ENCODE measurements around the gene CACHD1.

The CACHD1 gene

GRCh38 chr1:64478594-64479470 lies 8.9 kb downstream of the CACHD1 start:
- Histone ChIP-seq H3K79me1 (replicated peaks; ENCODE audit: low read length, poor library complexity, severe bottlenecking) (peaks cover 15% of the 10 kb centered on the region), H3K4me1 (ENCODE audit: control insufficient read depth, insufficient read depth, low read depth, low read length) (peaks cover 21% of the 10 kb centered on the region)
- WGBS = 97% methylated on average over 3 of the region's 3 CpGs

GRCh38 chr1:64479874-64480273 lies 9.9 kb downstream of the CACHD1 start:
- no peak overlapping the region for H3K4me3 ChIP-seq (ENCODE audit: insufficient read depth in 1 of 2, low read depth in 1 of 2, low read length in 2 of 2)
- peaks cover 16% of the 10 kb centered on the region for H3K4me1 ChIP-seq (ENCODE audit: control insufficient read depth, insufficient read depth, low read depth, low read length)
- no peak overlapping the region for H2BK120ac ChIP-seq (ENCODE audit: low read depth, low read length)
- no peak overlapping the region for H3K23ac ChIP-seq (ENCODE audit: low read length in 2 of 2)
- no peak overlapping the region for H4K91ac ChIP-seq (ENCODE audit: low read length)
- no peak overlapping the region for H3K9ac ChIP-seq (ENCODE audit: low read length)
- H2BK5ac ChIP-seq (ENCODE audit: low read depth, low read length, poor library complexity, severe bottlenecking) = no peak overlapping the region
- H3K36me3 ChIP-seq (ENCODE audit: control insufficient read depth in 1 of 2, insufficient read depth in 2 of 2, low read depth in 1 of 2, low read length in 2 of 2) = no peaks in the 10 kb centered on the region
- peak overlapping the region; percentile 97 for H2AK5ac ChIP-seq (ENCODE audit: low read length, severe bottlenecking)
- no peak overlapping the region for H3K4ac ChIP-seq (ENCODE audit: low read depth in 1 of 2, low read length in 2 of 2)
- H3K79me1 ChIP-seq (replicated peaks; ENCODE audit: low read length, poor library complexity, severe bottlenecking) = peaks cover 14% of the 10 kb centered on the region
- H3K14ac ChIP-seq (ENCODE audit: low read length in 2 of 2) = peak overlapping the region in 1 of 2 experiments; percentile 39
- peak overlapping the region; percentile 52 for H3K4me2 ChIP-seq (ENCODE audit: low read length, poor library complexity, severe bottlenecking)
- DNase-seq = no peak
- no peaks in the 10 kb centered on the region for H3K9me3 ChIP-seq (ENCODE audit: control insufficient read depth, low read length)
- peak overlapping the region in 1 of 2 experiments; percentile 46 for H3K18ac ChIP-seq (ENCODE audit: low read depth in 1 of 2, low read length in 2 of 2)
- no peaks in the 10 kb centered on the region for H3K27me3 ChIP-seq (ENCODE audit: control insufficient read depth in 1 of 2, insufficient read depth in 1 of 2, low read length in 2 of 2)
- peak overlapping the region; percentile 87 for H3K27ac ChIP-seq (ENCODE audit: low read length, poor library complexity, severe bottlenecking)
- H2BK15ac ChIP-seq (ENCODE audit: low read depth, poor library complexity, severe bottlenecking) = no peak overlapping the region
- WGBS = 87% methylated on average over 1 of the region's 1 CpG
- H2BK12ac ChIP-seq (ENCODE audit: low read length in 2 of 2) = no peak overlapping the region
- no peak overlapping the region for H2AFZ ChIP-seq (ENCODE audit: low read depth, low read length)
- H4K8ac ChIP-seq (ENCODE audit: low read length) = no peak overlapping the region

More at GRCh38 chr1:64478594-64479470, 8.9 kb downstream of the CACHD1 start:
- no peak overlapping the region for H3K27ac ChIP-seq (ENCODE audit: low read length, poor library complexity, severe bottlenecking)
- H2BK15ac ChIP-seq (ENCODE audit: low read depth, poor library complexity, severe bottlenecking) = no peak overlapping the region
- H3K36me3 ChIP-seq (ENCODE audit: control insufficient read depth in 1 of 2, insufficient read depth in 2 of 2, low read depth in 1 of 2, low read length in 2 of 2) = no peaks in the 10 kb centered on the region
- no peak overlapping the region for H2BK12ac ChIP-seq (ENCODE audit: low read length in 2 of 2)
- no peak overlapping the region for H2BK5ac ChIP-seq (ENCODE audit: low read depth, low read length, poor library complexity, severe bottlenecking)
- DNase-seq = no peak
- H2AFZ ChIP-seq (ENCODE audit: low read depth, low read length) = no peak overlapping the region
- no peak overlapping the region for H3K18ac ChIP-seq (ENCODE audit: low read depth in 1 of 2, low read length in 2 of 2)
- no peak overlapping the region for H3K4me3 ChIP-seq (ENCODE audit: insufficient read depth in 1 of 2, low read depth in 1 of 2, low read length in 2 of 2)
- H3K9ac ChIP-seq (ENCODE audit: low read length) = no peak overlapping the region
- no peak overlapping the region for H4K91ac ChIP-seq (ENCODE audit: low read length)
- no peak overlapping the region for H4K8ac ChIP-seq (ENCODE audit: low read length)
- H3K14ac ChIP-seq (ENCODE audit: low read length in 2 of 2) = no peak overlapping the region
- H3K23ac ChIP-seq (ENCODE audit: low read length in 2 of 2) = no peak overlapping the region
- H2AK5ac ChIP-seq (ENCODE audit: low read length, severe bottlenecking) = peak overlapping the region; percentile 75
- H3K4ac ChIP-seq (ENCODE audit: low read depth in 1 of 2, low read length in 2 of 2) = no peak overlapping the region
- H2BK120ac ChIP-seq (ENCODE audit: low read depth, low read length) = no peak overlapping the region
- no peak overlapping the region for H3K4me2 ChIP-seq (ENCODE audit: low read length, poor library complexity, severe bottlenecking)
- H3K9me3 ChIP-seq (ENCODE audit: control insufficient read depth, low read length) = no peaks in the 10 kb centered on the region
- no peaks in the 10 kb centered on the region for H3K27me3 ChIP-seq (ENCODE audit: control insufficient read depth in 1 of 2, insufficient read depth in 1 of 2, low read length in 2 of 2)

GRCh38 chr1:64480999-64481772 lies 11.3 kb downstream of the CACHD1 start:
- Histone ChIP-seq H3K14ac (ENCODE audit: low read length in 2 of 2) (no peak overlapping the region), H2BK120ac (ENCODE audit: low read depth, low read length) (no peak overlapping the region), H3K4me1 (ENCODE audit: control insufficient read depth, insufficient read depth, low read depth, low read length) (peaks cover 14% of the 10 kb centered on the region), H2BK15ac (ENCODE audit: low read depth, poor library complexity, severe bottlenecking) (no peak overlapping the region), H3K4me3 (ENCODE audit: insufficient read depth in 1 of 2, low read depth in 1 of 2, low read length in 2 of 2) (no peak overlapping the region), H3K27me3 (ENCODE audit: control insufficient read depth in 1 of 2, insufficient read depth in 1 of 2, low read length in 2 of 2) (no peaks in the 10 kb centered on the region), H2AK5ac (ENCODE audit: low read length, severe bottlenecking) (no peak overlapping the region), H3K36me3 (ENCODE audit: control insufficient read depth in 1 of 2, insufficient read depth in 2 of 2, low read depth in 1 of 2, low read length in 2 of 2) (no peaks in the 10 kb centered on the region), H3K4me2 (ENCODE audit: low read length, poor library complexity, severe bottlenecking) (no peak overlapping the region), H3K79me1 (replicated peaks; ENCODE audit: low read length, poor library complexity, severe bottlenecking) (peaks cover 11% of the 10 kb centered on the region), H4K8ac (ENCODE audit: low read length) (no peak overlapping the region), H3K23ac (ENCODE audit: low read length in 2 of 2) (no peak overlapping the region), H2BK12ac (ENCODE audit: low read length in 2 of 2) (no peak overlapping the region), H4K91ac (ENCODE audit: low read length) (no peak overlapping the region), H3K9me3 (ENCODE audit: control insufficient read depth, low read length) (no peaks in the 10 kb centered on the region), H3K18ac (ENCODE audit: low read depth in 1 of 2, low read length in 2 of 2) (no peak overlapping the region), H2AFZ (ENCODE audit: low read depth, low read length) (no peak overlapping the region), H3K27ac (ENCODE audit: low read length, poor library complexity, severe bottlenecking) (peak overlapping the region; percentile 39), H2BK5ac (ENCODE audit: low read depth, low read length, poor library complexity, severe bottlenecking) (no peak overlapping the region), H3K4ac (ENCODE audit: low read depth in 1 of 2, low read length in 2 of 2) (no peak overlapping the region), H3K9ac (ENCODE audit: low read length) (no peak overlapping the region)
- whole genome bisulfite sequencing = 56% methylated on average over 3 of the region's 4 CpGs
- DNase-seq = no peak

- no peak overlapping the region for H3K4me2 ChIP-seq (ENCODE audit: low read length, poor library complexity, severe bottlenecking)
- no peak overlapping the region for H2BK120ac ChIP-seq (ENCODE audit: low read depth, low read length)
- H4K91ac ChIP-seq (ENCODE audit: low read length) = no peak overlapping the region
- no peak overlapping the region for H3K14ac ChIP-seq (ENCODE audit: low read length in 2 of 2)
- H3K4me3 ChIP-seq (ENCODE audit: insufficient read depth in 1 of 2, low read depth in 1 of 2, low read length in 2 of 2) = no peak overlapping the region
- H3K9me3 ChIP-seq (ENCODE audit: control insufficient read depth, low read length) = no peaks in the 10 kb centered on the region
- H3K9ac ChIP-seq (ENCODE audit: low read length) = no peak overlapping the region
- H3K79me1 ChIP-seq (replicated peaks; ENCODE audit: low read length, poor library complexity, severe bottlenecking) = peaks cover 14% of the 10 kb centered on the region
- peak overlapping the region in 1 of 2 experiments; percentile 46 for H3K18ac ChIP-seq (ENCODE audit: low read depth in 1 of 2, low read length in 2 of 2)
- H3K4ac ChIP-seq (ENCODE audit: low read depth in 1 of 2, low read length in 2 of 2) = no peak overlapping the region
- no peak for DNase-seq
- no peak overlapping the region for H3K23ac ChIP-seq (ENCODE audit: low read length in 2 of 2)
- no peak overlapping the region for H2BK12ac ChIP-seq (ENCODE audit: low read length in 2 of 2)
- peak overlapping the region; percentile 99 for H2AK5ac ChIP-seq (ENCODE audit: low read length, severe bottlenecking)
- no peak overlapping the region for H3K27ac ChIP-seq (ENCODE audit: low read length, poor library complexity, severe bottlenecking)
- H4K8ac ChIP-seq (ENCODE audit: low read length) = no peak overlapping the region
- whole genome bisulfite sequencing = 90% methylated on average over 3 of the region's 3 CpGs
- no peak overlapping the region for H2BK5ac ChIP-seq (ENCODE audit: low read depth, low read length, poor library complexity, severe bottlenecking)
- no peak overlapping the region for H2AFZ ChIP-seq (ENCODE audit: low read depth, low read length)
- no peaks in the 10 kb centered on the region for H3K27me3 ChIP-seq (ENCODE audit: control insufficient read depth in 1 of 2, insufficient read depth in 1 of 2, low read length in 2 of 2)
- no peaks in the 10 kb centered on the region for H3K36me3 ChIP-seq (ENCODE audit: control insufficient read depth in 1 of 2, insufficient read depth in 2 of 2, low read depth in 1 of 2, low read length in 2 of 2)
- no peak overlapping the region for H2BK15ac ChIP-seq (ENCODE audit: low read depth, poor library complexity, severe bottlenecking)
- peaks cover 14% of the 10 kb centered on the region for H3K4me1 ChIP-seq (ENCODE audit: control insufficient read depth, insufficient read depth, low read depth, low read length)
These were observed 12.2 kb downstream of the CACHD1 start for GRCh38 chr1:64482128-64482527.
